HepG2 (cell line): ENCODE data around the gene OSBPL9. TPM values are rescaled to one million over a fixed set of nuclear protein-coding genes. Genes with fewer than 3 reads are reported as not detected.
A peak's percentile ranks its signal among the peaks of the same experiment; 100 is the strongest.

Experiments
- ATAC-seq: fragments of 200-7000 bp; cut with Tn5 transposase; 3 replicates; pipeline ENCODE4 v1.9.1; 2020; ENCODE audit warnings: mild to moderate bottlenecking, moderate library complexity
- BruUV-seq: library from RNA; stranded (reverse); fragments of 400-500 nt; replicated peaks from 2 replicates; lab custom pipeline; 2021; lab: Mats Ljungman, UMichigan
- CTCF ChIA-PET: fragments of 300-600 bp; formaldehyde crosslinking; extraction: SDS; loops from one replicate; lab custom pipeline; 2021; ENCODE audit warnings: low total read pairs, inconsistent platforms, low intra/inter-chr PET ratio; lab: Yijun Ruan, JAX
- POLR2A ChIA-PET: fragments of 350-600 bp; sonication (Branson Sonifier 250); formaldehyde crosslinking; loops from one replicate; lab custom pipeline; 2020; ENCODE audit warnings: antibody characterized with exemption, inconsistent platforms; lab: Yijun Ruan, JAX
- DNase-seq: peaks from one replicate; pipeline ENCODE4 v3.0.0-alpha.2; 2015; ENCODE audit warnings: low spot score
- FAIRE-seq: peaks from 3 replicates; lab custom pipeline; 2011; peaks lifted over from hg19 to GRCh38; lab: Jason Lieb, UNC
- H2AFZ ChIP-seq: one replicate; pipeline ENCODE4 v1.6.1; 2011; ENCODE audit warnings: low read length, inconsistent platforms
- H3K27ac ChIP-seq: fragments of 300-600 bp; 3 replicates; pipeline ENCODE4 v1.8.0; 2011; ENCODE audit warnings: mixed run types, mild to moderate bottlenecking, mixed read lengths, low read length, inconsistent platforms; ENCODE audit not compliant: insufficient read depth; ENCODE audit errors: extremely low read length
- H3K27me3 ChIP-seq, 2 experiments: fragments of 200-600 bp in 1 of 2; 2 replicates in 1 of 2; 3 replicates in 1 of 2; pipeline versions ENCODE4 v1.6.0 to v1.8.0; 2011; ENCODE audit warnings: low read length in 2 of 2, mild to moderate bottlenecking in 2 of 2, moderate library complexity in 2 of 2, inconsistent platforms in 1 of 2; ENCODE audit not compliant: insufficient read depth in 2 of 2, control insufficient read depth in 1 of 2
- H3K36me3 ChIP-seq, 2 experiments: fragments of 200-600 bp in 1 of 2; replicated peaks in 1 of 2; 2 replicates in 1 of 2; 3 replicates in 1 of 2; pipeline versions ENCODE4 v1.5.1 to v1.8.0; 2011; ENCODE audit warnings: low read length in 2 of 2, inconsistent platforms in 1 of 2; ENCODE audit not compliant: insufficient read depth in 2 of 2, control insufficient read depth in 1 of 2
- H3K4me1 ChIP-seq: 2 replicates; pipeline ENCODE4 v1.5.1; 2012; ENCODE audit warnings: low read length, inconsistent platforms; ENCODE audit not compliant: insufficient read depth
- H3K4me2 ChIP-seq: 2 replicates; pipeline ENCODE4 v1.6.0; 2011; ENCODE audit warnings: low read depth, low read length, inconsistent platforms
- H3K4me3 ChIP-seq, 3 experiments: fragments of 200-600 bp in 1 of 3; sonication (generic), shearing (Covaris generic) in 1 of 3; replicated peaks in 1 of 3; 2 replicates each; pipeline ENCODE4 v1.5.1; 2011 to 2016; ENCODE audit warnings: low read length in 3 of 3, inconsistent platforms in 2 of 3, low read depth in 2 of 3, mild to moderate bottlenecking in 2 of 3, control low read depth in 1 of 3, mixed read lengths in 1 of 3; ENCODE audit not compliant: insufficient read depth in 1 of 3
- H3K79me2 ChIP-seq: one replicate; pipeline ENCODE4 v1.6.1; 2011; ENCODE audit warnings: low read length, inconsistent platforms; ENCODE audit not compliant: insufficient read depth
- H3K9ac ChIP-seq: 2 replicates; pipeline ENCODE4 v1.6.0; 2011; ENCODE audit warnings: mild to moderate bottlenecking, low read depth, low read length, inconsistent platforms; ENCODE audit not compliant: insufficient read depth
- H3K9me3 ChIP-seq: 2 replicates; pipeline ENCODE4 v1.5.1; 2012; ENCODE audit warnings: mild to moderate bottlenecking, low read length
- H4K20me1 ChIP-seq: 2 replicates; pipeline ENCODE4 v1.6.0; 2011; ENCODE audit warnings: inconsistent platforms, mild to moderate bottlenecking, low read length, moderate library complexity; ENCODE audit not compliant: insufficient read depth
- ATF1 ChIP-seq: IDR thresholded peaks from 2 replicates; pipeline ENCODE4 v1.6.1; 2016; ENCODE audit warnings: mild to moderate bottlenecking, control low read depth
- DR1 ChIP-seq: sonication (generic); formaldehyde crosslinking; IDR thresholded peaks from 2 replicates; pipeline ENCODE4 v1.8.0; 2021; ENCODE audit warnings: mild to moderate bottlenecking, missing genetic modification reagents, inconsistent platforms
- ELF4 ChIP-seq: sonication (generic); formaldehyde crosslinking; IDR thresholded peaks from 2 replicates; pipeline ENCODE4 v1.5.0; 2020; ENCODE audit warnings: missing genetic modification reagents, mild to moderate bottlenecking, moderate library complexity, borderline replicate concordance
- FOXJ3 ChIP-seq: sonication (generic); formaldehyde crosslinking; IDR thresholded peaks from 2 replicates; pipeline ENCODE4 v1.4.0; 2020; ENCODE audit warnings: missing genetic modification reagents, mild to moderate bottlenecking, borderline replicate concordance
- FOXP4 ChIP-seq: sonication (generic); formaldehyde crosslinking; IDR thresholded peaks from 2 replicates; pipeline ENCODE4 v1.4.0; 2020; ENCODE audit warnings: missing genetic modification reagents
- MXI1 ChIP-seq: IDR thresholded peaks from 3 replicates; pipeline ENCODE4 v1.6.1; 2012; ENCODE audit warnings: low read depth, low read length, inconsistent platforms, borderline replicate concordance
- NCOA1 ChIP-seq: sonication (generic); formaldehyde crosslinking; IDR thresholded peaks from 2 replicates; pipeline ENCODE4 v1.9.0; 2021; ENCODE audit warnings: missing genetic modification reagents
- NR2F6 ChIP-seq, 2 experiments: IDR thresholded peaks; 2 replicates each; pipeline ENCODE4 v1.6.1; 2016; ENCODE audit warnings: antibody characterized with exemption in 1 of 2, mild to moderate bottlenecking in 1 of 2
- SOX6 ChIP-seq, 2 experiments: fragments of 450-650 bp in 1 of 2; sonication (generic) in 1 of 2; formaldehyde crosslinking in 1 of 2; IDR thresholded peaks; 2 replicates each; pipeline versions ENCODE4 v1.4.0 to v1.6.1; 2017 to 2020; ENCODE audit warnings: antibody characterized with exemption in 1 of 2, mild to moderate bottlenecking in 1 of 2, missing genetic modification reagents in 1 of 2
- ZFP37 ChIP-seq: sonication (generic); formaldehyde crosslinking; IDR thresholded peaks from 2 replicates; pipeline ENCODE4 v1.4.0; 2020; ENCODE audit warnings: missing genetic modification reagents, borderline replicate concordance
- ZMYM3 ChIP-seq: sonication (generic); formaldehyde crosslinking; IDR thresholded peaks from 2 replicates; pipeline ENCODE4 v1.5.1; 2020; ENCODE audit warnings: mild to moderate bottlenecking, missing genetic modification reagents
- ZNF326 ChIP-seq: sonication (generic); formaldehyde crosslinking; IDR thresholded peaks from 2 replicates; pipeline ENCODE4 v1.4.0; 2020; ENCODE audit warnings: missing genetic modification reagents, borderline replicate concordance
- ZNF615 ChIP-seq: sonication (generic); formaldehyde crosslinking; IDR thresholded peaks from 2 replicates; pipeline ENCODE4 v1.5.0; 2020; ENCODE audit warnings: mild to moderate bottlenecking, missing genetic modification reagents, borderline replicate concordance
- ZNF773 ChIP-seq: sonication (generic); formaldehyde crosslinking; IDR thresholded peaks from 2 replicates; pipeline ENCODE4 v1.4.0; 2020; ENCODE audit warnings: missing genetic modification reagents, borderline replicate concordance
- WGBS: methylation state at CpG from one replicate; pipeline ENCODE4 v1.1.6; 2017; ENCODE audit warnings: low lambda C conversion rate; 5-methylcytosine and 5-hydroxymethylcytosine counted together
- in situ Hi-C: cut with HindIII; loops from 2 replicates; pipeline ENCODE4 v1.10.0; 2017; ENCODE audit warnings: low pct_unique_long_range_greater_than_20kb; ENCODE audit not compliant: extremely low pct_ligation_motif_present
- intact Hi-C: fragments of 100-400 bp; cut with micrococcal nuclease; formaldehyde crosslinking; loops from one replicate; pipeline ENCODE4 v1.10.0; 2022; ENCODE audit not compliant: unreplicated experiment
- polyA plus RNA-seq, 8 experiments: library from polyadenylated mRNA; depleted of rRNA in 3 of 8; stranded (reverse) in 7 of 8; unstranded in 1 of 8; fragments of >200 nt; fragmentation: Illumina TruSeq in 4 of 8; extraction: Trizol in 4 of 8; gene quantifications; 2 replicates each; pipeline versions ENCODE4 v1.2.1 to v1.2.3, GENCODE V29; 2011 to 2016; ENCODE audit warnings: low read depth in 4 of 8, missing spikeins in 1 of 8, mixed read lengths in 1 of 8; ENCODE audit not compliant: insufficient read depth in 1 of 8
- total RNA-seq, 5 experiments: library from RNA; depleted of rRNA; stranded (reverse); fragments of >200 nt; fragmentation: Illumina TruSeq; extraction: Trizol; gene quantifications; 2 replicates each; pipeline ENCODE4 v1.2.3, GENCODE V29; 2016; ENCODE audit warnings: low read depth in 1 of 5
- TF ChIP-seq, protein P1 (sequence below): sonication (generic); formaldehyde crosslinking; IDR thresholded peaks from 2 replicates; pipeline ENCODE4 v1.4.0; 2020; ENCODE audit warnings: missing genetic modification reagents

OSBPL9 gene
- total and polyA plus RNA-seq, 2 of the 13 experiments (the other 11 are each of a cell fraction or from before 2014, with no cell fraction given), result 83.6 to 142 TPM

- Histone ChIP-seq H4K20me1 (no peaks in the 10 kb centered on the region; the same call in 1 of the 2 replicates), H3K9ac (no peak overlapping the region), H3K36me3 (no peaks in the 10 kb centered on the region), H3K27me3 (no peaks in the 10 kb centered on the region), H3K4me3 (no peak overlapping the region), H3K27ac (no peak overlapping the region), H2AFZ (no peak overlapping the region), H3K79me2 (peaks cover 15% of the 10 kb centered on the region), H3K9me3 (no peaks in the 10 kb centered on the region), H3K4me1 (peaks cover 28% of the 10 kb centered on the region), H3K4me2 (no peak overlapping the region)
- no peak for DNase-seq
- FAIRE-seq, result no peak
- 99% methylated on average over 3 of the region's 3 CpGs for WGBS
- TF ChIP-seq ZFP37 (no peak), DR1 (no peak), FOXJ3 (CRISPR knock-in tag) (no peak), ELF4 (CRISPR knock-in tag) (no peak), MXI1 (no peak), ZMYM3 (CRISPR knock-in tag) (no peak), ZNF615 (CRISPR knock-in tag) (no peak)
- ChIA-PET CTCF (no interaction called here), POLR2A (no interaction called here)
- intact Hi-C loops (no loop called here), in situ Hi-C loops (no loop called here)
- ATAC-seq, result no peak
- no TSS peak for BruUV-seq
Measured at GRCh38 chr1:51638350-51638749, 21.5 kb downstream of the OSBPL9 start.

DNA sequence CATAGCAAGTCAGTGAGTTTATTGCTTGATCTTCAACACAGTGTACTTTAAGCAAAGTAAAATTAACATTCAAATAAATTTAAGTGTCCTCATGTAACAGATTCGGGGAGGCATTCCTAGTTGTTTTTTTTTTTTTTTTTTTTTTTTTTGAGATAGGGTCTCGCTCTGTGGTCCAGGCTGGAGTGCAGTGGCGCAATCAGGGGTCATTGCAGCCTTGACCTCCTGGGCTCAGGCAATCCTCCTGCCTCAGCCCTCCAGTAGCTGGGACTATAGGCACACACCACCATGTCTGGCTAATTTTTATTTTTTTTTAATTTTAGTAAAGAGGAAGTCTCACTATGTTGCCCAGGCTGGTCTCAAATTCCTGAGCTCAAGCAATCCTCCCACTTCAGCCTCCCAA is 22.8 kb downstream of the OSBPL9 start:
- no peak for ATAC-seq
- CTCF ChIA-PET, result no interaction called here
- intact Hi-C loops, result no loop called here
- WGBS, result 90% methylated on average over 3 of the region's 3 CpGs
- Histone ChIP-seq H3K27me3 (no peaks in the 10 kb centered on the region), H2AFZ (no peak overlapping the region), H3K79me2 (peaks cover 15% of the 10 kb centered on the region), H3K4me3 (no peak overlapping the region), H3K4me2 (no peak overlapping the region), H3K9me3 (no peaks in the 10 kb centered on the region), H3K36me3 (no peaks in the 10 kb centered on the region), H3K27ac (no peak overlapping the region), H3K9ac (no peak overlapping the region), H3K4me1 (peaks cover 31% of the 10 kb centered on the region), H4K20me1 (no peaks in the 10 kb centered on the region; the same call in 1 of the 2 replicates)
- FAIRE-seq, result no peak
- POLR2A ChIA-PET, result interaction anchor here (1.4 kb wide), 1 partner anchor 22 kb away, joined by 3 read pairs; the partner anchor contains the start of gene OSBPL9
- in situ Hi-C loops, result no loop called here
- BruUV-seq, result no TSS peak
- no peak for DNase-seq
- TF ChIP-seq ZNF773 (no peak), NCOA1 (no peak), ZNF326 (CRISPR knock-in tag) (no peak), NR2F6 (IDR thresholded peaks at IDR 0.05) (peak; percentile 69), NR2F6 (CRISPR knock-in tag; IDR thresholded peaks at IDR 0.05) (peak; percentile 60; the same call in 1 of the 2 replicates), ATF1 (CRISPR knock-in tag) (no peak), SOX6 (IDR thresholded peaks at IDR 0.05) (no peak), SOX6 (CRISPR knock-in tag; IDR thresholded peaks at IDR 0.05) (no peak), FOXP4 (CRISPR knock-in tag) (no peak)
- TF ChIP-seq, protein P1, sequence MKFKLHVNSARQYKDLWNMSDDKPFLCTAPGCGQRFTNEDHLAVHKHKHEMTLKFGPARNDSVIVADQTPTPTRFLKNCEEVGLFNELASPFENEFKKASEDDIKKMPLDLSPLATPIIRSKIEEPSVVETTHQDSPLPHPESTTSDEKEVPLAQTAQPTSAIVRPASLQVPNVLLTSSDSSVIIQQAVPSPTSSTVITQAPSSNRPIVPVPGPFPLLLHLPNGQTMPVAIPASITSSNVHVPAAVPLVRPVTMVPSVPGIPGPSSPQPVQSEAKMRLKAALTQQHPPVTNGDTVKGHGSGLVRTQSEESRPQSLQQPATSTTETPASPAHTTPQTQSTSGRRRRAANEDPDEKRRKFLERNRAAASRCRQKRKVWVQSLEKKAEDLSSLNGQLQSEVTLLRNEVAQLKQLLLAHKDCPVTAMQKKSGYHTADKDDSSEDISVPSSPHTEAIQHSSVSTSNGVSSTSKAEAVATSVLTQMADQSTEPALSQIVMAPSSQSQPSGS (CRISPR knock-in tag), result no peak
